ENCODE results near the gene SORCS3. TPM values are rescaled to one million over a fixed set of nuclear protein-coding genes. Genes with fewer than 3 reads are reported as not detected.

The SORCS3 gene
- total RNA-seq, 1 donor from 2014 or later: 0.06 TPM

DNA sequence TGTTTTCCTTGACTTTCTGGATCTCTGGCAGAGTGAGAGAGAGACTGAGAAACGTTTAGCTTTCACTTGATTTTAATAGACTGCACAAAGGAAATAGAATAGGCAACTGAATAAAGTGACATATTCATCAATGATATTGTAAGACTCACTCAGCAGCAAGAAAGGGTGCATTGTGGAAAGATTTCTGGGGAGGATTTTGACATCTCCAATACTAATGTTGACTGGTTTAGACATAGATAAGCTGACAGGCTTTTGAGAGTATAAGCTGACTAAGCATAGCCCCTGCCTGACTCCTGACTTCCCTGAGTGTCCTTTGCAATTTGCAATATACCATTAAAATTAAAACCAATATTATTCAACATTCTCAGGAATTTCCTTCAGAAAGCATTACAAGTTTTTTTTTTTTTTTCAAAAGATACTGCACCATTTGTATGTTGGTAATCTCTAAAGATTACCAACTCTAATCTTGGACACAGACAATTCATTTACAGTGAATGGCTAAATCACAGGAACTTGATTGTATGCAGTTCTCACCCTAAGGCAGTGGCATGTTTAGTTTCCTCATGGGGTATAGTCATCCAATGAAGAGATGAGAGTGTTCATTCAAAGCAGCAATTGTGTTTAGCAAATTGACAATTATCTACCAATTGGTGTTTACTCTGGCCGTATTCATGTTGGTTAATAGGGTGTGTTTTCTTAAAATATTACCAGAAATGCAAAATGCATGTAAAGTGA is 325.6 kb downstream of the SORCS3 start:
- DNase-seq (ENCODE audit: extremely low read depth, low read depth, low spot score): no peak

- no peak for DNase-seq (ENCODE audit: extremely low read depth, low read depth, low spot score)
Measured at GRCh38 chr10:104980368-104980767, 339.3 kb downstream of the SORCS3 start.

- no peak for DNase-seq (ENCODE audit: extremely low read depth, low read depth, low spot score)
Measured at GRCh38 chr10:104981995-104982394, 340.9 kb downstream of the SORCS3 start.

DNA sequence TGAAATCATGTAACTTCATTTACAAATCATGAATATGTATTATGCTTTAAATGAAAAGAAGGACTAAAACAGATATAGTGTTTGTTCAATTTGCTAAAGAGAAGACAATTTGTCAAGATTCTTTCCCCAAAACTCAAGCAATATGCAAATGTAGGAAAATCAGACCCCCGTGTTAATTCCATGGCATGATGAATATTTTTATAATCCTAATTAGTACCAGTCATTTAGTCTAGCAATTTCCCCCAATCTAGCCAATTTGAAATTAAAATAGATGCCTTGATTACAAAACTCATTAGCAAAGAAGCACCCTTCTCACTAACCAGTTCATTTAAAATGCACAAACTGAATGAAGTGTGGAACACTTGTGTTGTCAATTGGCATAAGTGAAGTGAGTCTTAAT is 347.6 kb downstream of the SORCS3 start:
- DNase-seq (ENCODE audit: extremely low read depth, low read depth, low spot score): no peak

DNA sequence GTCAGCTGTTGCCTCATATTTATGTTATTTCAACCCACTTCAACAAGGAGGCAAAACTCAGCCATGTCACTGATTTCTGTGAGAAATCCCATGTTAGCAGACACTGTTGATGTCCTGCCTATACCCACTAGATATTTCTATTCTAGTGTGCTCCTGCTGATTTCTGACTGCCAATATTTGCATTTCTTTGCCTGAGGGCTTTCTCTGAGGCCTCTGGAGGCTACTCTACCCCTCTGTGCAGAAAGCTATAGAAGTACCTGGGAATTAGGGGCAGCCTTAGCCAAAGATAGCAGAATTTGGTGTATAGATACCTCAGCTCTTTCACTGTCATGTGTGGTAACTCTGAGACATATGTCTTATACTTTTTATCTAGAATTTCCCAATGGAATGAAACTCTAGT is 348.8 kb downstream of the SORCS3 start:
- no peak for DNase-seq (ENCODE audit: extremely low read depth, low read depth, low spot score)

- DNase-seq (ENCODE audit: extremely low read depth, low read depth, low spot score): no peak
Measured at GRCh38 chr10:104993085-104993484, 352.0 kb downstream of the SORCS3 start.

- no peak for DNase-seq (ENCODE audit: extremely low read depth, low read depth, low spot score)
Measured at GRCh38 chr10:105001269-105001668, 360.2 kb downstream of the SORCS3 start.

DNA sequence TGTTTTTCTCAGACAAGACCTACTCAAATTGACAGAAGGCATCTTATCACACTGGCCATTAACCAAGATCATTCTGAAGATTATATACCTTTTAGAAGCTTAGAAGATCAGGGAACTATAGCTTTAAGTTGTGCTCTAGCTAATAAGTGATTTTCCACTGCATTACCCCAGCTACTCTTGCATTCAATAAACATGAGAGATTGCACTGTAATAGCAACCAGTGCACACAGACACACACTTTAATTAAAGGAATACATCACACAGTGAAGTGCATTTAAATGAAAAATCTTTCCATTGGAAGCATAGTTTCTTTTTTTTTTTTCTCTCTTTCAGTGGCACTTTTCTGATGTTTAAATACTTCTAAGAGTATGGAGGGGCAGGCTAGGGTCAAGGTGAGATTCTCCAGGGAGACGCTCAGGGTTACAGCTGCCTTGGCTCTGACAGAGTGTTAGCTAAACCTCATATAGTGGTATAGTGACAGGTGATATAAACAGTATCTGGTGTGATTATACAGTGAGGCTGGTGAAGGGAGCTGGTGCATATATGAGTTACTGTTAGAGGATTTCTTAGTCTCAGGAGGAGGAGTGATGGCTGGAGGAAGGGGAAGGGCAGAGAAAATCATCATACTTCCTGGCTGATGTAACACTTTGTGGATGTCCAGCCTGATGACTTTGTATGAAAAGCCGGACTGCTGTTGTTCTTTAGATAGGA is 369.5 kb downstream of the SORCS3 start:
- no peak for DNase-seq (ENCODE audit: extremely low read depth, low read depth, low spot score)

- DNase-seq (ENCODE audit: extremely low read depth, low read depth, low spot score): no peak
Measured at GRCh38 chr10:105017116-105017515, 376.0 kb downstream of the SORCS3 start.

DNA sequence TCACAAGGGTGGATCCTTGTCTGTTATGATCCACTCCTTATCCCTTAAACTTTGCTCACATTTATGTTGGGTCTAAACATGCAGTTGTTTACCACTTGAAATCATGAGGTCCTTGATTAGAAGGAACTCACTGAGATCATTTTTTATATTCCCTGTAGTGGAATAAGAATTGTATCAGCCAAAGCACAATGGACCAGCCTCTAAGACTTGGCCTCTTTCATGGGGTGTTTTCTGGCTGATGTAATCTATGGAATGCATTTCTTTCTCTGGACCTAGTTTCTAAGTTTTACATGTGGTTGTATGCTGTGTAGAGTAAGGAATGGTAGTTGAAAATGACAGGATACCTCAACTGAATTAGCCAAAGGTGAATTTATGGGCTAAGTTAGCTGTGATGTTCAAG is 376.6 kb downstream of the SORCS3 start:
- no peak for DNase-seq (ENCODE audit: extremely low read depth, low read depth, low spot score)

GRCh38 chr10:105023211-105024111 is 382.4 kb downstream of the SORCS3 start:
- no peak for DNase-seq (ENCODE audit: extremely low read depth, low read depth, low spot score)

GRCh38 chr10:105024184-105024583 is 383.1 kb downstream of the SORCS3 start:
- DNase-seq (ENCODE audit: extremely low read depth, low read depth, low spot score): no peak

GRCh38 chr10:105025092-105025491 is 384.0 kb downstream of the SORCS3 start:
- no peak for DNase-seq (ENCODE audit: extremely low read depth, low read depth, low spot score)

DNA sequence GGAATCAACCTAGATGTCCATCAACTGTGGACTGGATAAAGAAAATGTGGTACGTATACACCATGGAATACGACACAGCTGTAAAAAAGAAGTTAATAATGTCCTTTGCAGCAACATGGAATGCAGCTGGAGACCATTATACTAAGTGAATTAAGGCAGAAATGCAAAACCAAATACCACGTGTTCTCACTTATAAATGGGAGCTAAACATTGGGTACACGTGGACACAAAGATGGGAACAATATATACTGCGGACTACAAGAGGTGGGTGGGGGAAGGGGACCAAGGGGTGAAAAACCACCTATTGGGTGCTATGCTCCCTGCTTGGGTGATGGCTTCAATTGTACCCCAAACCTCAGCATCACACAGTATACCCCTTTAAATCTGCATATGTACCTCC is 385.5 kb downstream of the SORCS3 start:
- DNase-seq (ENCODE audit: extremely low read depth, low read depth, low spot score): no peak

GRCh38 chr10:105029286-105029685 is 388.2 kb downstream of the SORCS3 start:
- no peak for DNase-seq (ENCODE audit: extremely low read depth, low read depth, low spot score)

DNA sequence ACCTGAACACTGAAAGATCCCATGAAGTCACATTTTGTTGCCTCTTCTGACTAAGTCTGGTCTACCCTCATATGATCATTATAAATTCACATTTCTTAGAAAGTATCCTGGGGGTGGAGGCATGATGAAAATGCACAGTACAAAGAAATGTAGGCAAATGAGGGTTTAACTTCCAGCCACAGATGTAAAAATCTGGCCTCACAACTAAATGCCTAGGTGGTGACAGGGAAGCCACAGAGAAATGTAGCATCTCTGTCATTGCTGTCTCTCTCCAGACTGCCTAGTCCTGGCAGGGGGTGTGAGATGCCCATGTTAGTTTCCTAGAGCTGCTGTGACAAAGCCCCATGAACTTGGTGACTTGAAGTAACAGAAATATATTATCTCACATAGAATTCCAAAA is 395.9 kb downstream of the SORCS3 start:
- DNase-seq (ENCODE audit: extremely low read depth, low read depth, low spot score): no peak

GRCh38 chr10:105041956-105042355 is 400.9 kb downstream of the SORCS3 start:
- no peak for DNase-seq (ENCODE audit: extremely low read depth, low read depth, low spot score)

- DNase-seq (ENCODE audit: extremely low read depth, low read depth, low spot score): no peak
Measured at GRCh38 chr10:105042906-105043552, 401.9 kb downstream of the SORCS3 start.

GRCh38 chr10:105044902-105045301 is 403.8 kb downstream of the SORCS3 start:
- DNase-seq (ENCODE audit: extremely low read depth, low read depth, low spot score): no peak

DNA sequence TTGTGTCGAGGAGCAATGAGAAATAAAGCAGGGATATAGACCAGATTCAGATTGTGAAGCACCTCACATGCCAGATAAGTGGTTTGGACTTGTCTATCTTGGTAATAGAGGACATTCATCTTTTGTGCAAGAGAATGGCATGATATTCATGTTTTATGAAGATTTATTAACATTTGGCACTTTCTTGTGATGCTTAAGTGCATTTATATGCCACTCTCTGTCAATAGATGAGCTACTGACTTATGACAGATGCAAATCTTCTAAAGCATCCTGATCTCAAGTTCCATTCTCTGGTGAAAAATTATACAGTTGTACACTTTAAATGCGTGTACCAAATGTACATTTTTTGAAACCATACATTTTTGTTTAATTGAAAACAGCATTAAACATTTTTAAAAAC is 415.3 kb downstream of the SORCS3 start:
- DNase-seq (ENCODE audit: extremely low read depth, low read depth, low spot score): no peak

- DNase-seq (ENCODE audit: extremely low read depth, low read depth, low spot score): no peak
Measured at GRCh38 chr10:105062951-105063350, 421.9 kb downstream of the SORCS3 start.

Measured in glomerular endothelial cell (primary cell).